HG02973 (cell line): Measurements from ENCODE around the gene TP63.

Source experiments
- ATAC-seq: cut with Tn5 transposase; IDR thresholded peaks from one replicate; pipeline ENCODE4 v1.9.1; 2021; ENCODE audit warnings: moderate library complexity; ENCODE audit not compliant: unreplicated experiment

The TP63 gene

DNA sequence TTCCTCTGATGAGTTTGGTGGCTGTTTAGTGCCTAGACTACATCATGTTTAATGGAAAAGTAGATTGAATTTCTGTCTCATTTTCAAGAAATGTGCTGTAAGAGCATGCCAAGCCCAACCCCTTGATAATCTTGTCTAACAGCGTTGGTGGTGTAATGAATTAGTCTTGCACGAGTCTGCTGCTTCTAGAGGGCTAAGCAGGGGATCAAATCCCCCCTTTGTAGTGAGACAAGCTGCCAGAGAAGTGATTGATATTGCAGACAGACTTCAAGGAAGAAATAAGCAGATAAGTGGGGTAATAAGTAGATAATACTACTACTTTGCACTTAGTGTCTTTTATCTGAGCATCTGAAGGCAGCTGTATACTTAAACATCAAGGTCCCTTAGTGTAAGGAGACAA is 141.4 kb downstream of the TP63 start:
- ATAC-seq: no peak

DNA sequence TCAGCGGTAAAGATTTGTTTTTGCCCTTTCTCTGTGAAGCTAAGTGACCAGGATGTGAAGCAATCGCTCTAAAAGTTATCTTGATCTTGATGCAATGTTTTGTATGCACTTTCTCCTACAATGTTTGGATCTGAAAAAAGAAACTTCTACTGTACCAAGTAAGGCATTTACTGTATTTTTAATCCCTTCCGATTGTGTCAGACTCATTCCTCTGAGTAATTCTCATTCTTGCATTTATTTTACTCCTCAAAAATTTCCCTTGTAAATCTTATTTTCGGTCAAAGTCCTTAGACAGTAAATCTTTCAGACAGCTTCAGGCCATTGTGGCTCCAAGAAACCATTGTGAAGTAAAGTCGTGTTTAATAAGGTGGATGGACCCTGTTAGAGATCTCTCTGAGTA is 141.9 kb downstream of the TP63 start:
- ATAC-seq: no peak

- no peak for ATAC-seq
These were observed 145.1 kb downstream of the TP63 start for GRCh38 chr3:189776149-189776824.

GRCh38 chr3:189778340-189778950 is 147.3 kb downstream of the TP63 start:
- no peak for ATAC-seq

DNA sequence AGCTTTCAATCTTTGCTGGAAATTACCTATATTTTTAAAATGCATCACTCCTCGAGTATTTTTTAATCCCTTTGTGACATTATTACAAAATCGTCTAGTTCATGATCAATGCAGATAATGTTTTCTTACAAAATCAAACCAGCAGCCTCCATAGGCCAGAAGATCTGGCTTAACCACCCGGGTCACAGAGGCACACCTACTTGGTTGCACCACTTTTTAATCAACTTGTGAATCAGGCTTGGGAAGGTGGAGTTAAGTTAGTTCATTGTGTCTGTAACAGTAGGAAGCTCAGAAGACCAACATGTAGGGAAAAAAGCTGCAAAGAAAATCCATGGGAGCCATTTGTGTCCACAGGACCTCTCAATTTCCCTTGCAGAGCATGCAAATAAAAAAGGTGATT is 148.0 kb downstream of the TP63 start:
- no peak for ATAC-seq

DNA sequence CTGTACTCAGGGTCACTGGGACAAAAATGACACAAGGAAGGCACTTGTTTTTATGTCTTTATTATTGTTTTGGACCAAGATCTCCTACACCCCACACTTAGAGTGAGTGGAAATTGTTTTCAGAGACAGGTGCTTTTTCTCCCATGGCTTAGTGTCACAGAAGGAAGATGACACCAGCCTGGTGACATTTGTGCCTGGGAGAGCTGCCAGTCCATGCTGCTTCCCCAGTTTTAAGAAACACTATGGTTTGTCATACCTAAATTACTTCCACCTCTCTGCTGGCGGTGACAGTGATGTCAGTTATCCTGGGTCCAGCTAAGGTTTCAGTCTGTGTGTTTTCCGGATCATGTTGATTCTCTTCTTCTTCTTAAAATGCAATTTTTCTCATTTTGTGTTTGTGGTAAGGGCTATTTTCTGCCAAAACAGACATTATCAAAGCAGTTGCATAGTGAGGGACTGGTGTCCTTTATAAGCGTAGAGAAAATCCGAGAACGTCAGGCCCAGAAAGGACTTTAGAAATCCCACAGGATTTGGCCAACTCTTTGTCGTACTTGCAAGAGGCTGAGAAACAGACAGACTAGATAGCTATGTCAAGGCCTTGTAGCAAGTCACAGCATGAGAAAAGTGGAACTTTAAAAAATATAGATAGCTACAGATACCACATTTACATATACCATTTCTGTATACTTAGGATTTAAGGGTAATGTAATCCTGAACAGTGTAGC is 149.5 kb downstream of the TP63 start:
- no peak for ATAC-seq

- no peak for ATAC-seq
These were observed 150.2 kb downstream of the TP63 start for GRCh38 chr3:189781415-189781814.

DNA sequence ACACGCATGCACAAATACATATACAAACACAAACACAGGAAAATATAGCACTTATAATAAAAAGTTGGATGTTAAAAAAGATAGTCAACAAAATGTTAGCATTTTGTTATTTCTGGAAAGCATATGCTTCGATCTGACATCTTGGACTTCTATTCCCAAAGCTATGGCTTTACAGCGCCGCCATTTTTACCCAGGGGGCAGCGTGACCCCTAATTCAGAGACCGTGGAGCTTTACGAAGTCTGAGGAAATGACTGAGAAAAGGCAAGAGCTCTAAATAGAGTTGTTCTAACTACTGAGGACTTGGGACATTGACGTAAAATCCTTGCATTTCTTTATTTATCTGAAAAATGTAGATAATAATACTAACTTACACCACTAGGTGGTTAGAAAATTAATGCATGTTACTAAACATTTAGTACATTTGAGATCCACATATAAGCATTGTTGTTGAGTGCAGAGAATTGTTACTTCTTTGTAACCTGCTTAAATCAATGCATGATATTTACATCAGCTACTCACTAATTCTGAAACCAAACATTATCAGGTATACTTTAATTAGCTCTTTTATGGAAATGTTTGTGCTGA is 155.4 kb downstream of the TP63 start:
- ATAC-seq: no peak

DNA sequence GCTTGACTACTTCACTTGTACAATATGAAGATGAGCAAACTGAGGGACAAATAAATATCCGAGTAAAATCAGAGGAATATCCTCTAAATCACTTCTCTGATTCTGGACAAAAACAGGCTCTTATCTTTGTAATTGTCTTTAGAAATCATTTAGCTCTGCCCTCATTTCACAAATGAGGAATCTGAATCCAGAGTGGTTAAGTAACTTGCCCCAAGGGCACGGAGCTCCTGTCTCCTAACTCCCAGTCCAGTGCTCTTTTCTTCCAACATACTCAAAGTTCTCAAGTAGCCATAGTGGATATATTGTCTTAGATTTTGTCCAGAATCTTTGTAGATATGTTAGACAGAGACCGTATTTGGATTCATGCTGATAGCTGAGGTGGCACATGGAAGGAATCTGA is 156.0 kb downstream of the TP63 start:
- no peak for ATAC-seq

- no peak for ATAC-seq
These were observed 156.4 kb downstream of the TP63 start for GRCh38 chr3:189787632-189788031.

- ATAC-seq: no peak
These were observed 158.2 kb downstream of the TP63 start for GRCh38 chr3:189789432-189789831.

DNA sequence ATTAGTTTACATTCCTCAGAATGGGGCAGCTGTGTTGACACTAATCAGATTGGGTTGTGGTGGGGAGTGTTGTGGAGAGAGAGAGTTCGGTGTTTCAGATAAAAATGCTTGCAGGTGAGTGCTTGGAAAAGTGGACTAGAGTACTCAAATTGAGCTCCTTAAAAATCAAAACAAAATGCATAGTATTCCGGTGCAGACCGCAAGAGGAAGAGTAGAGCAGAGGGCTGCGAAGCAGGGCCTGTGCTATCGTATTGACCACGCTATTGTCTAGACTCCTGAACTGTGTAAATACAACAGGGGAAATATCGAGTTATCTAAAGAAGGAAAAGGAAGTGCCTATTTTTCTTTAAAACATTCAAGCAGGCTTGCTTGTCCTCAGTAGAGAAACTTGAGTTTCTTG is 159.5 kb downstream of the TP63 start:
- no peak for ATAC-seq

DNA sequence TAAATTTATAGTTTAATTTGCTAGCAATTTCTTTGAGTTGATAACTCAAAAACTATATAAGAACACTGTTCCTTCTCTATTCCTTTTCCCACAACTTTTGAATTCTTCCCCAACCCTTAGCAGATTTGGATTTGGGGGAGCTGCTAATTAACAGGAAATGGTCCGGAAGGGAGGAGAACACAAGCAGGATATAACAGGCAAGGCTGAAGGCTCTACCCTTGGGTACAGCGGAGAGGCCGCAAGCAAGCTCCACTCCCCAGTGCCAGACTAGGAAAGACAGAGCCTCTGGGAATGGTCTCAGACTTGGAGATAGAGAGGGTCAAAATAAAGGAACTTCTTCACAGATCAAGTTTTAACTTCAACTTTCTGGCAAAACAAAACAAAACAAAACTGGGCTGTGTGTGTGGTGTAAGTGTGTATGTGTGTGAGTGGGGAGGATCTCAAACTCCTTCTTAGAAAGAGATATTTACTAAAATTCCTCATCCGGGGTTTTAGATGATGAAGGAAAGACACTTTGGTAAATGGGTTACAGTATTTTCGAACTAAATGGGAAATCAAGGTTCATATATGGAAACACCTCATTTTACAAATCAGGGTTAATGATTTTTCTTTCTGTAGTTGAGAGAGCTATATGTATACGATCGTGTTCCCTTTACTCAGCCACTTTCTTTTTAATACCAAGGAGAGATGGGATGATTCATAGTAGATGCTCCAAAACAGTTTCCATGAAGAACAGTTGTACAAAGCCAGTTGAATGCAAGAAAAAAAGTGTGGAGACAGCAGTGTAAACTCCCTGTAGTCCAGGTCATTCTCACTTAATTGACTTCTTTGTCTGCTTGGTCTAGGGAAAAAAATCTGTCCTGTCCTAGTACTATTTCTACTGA is 161.1 kb downstream of the TP63 start:
- no peak for ATAC-seq

GRCh38 chr3:189794518-189794917 is 163.3 kb downstream of the TP63 start:
- ATAC-seq: no peak

DNA sequence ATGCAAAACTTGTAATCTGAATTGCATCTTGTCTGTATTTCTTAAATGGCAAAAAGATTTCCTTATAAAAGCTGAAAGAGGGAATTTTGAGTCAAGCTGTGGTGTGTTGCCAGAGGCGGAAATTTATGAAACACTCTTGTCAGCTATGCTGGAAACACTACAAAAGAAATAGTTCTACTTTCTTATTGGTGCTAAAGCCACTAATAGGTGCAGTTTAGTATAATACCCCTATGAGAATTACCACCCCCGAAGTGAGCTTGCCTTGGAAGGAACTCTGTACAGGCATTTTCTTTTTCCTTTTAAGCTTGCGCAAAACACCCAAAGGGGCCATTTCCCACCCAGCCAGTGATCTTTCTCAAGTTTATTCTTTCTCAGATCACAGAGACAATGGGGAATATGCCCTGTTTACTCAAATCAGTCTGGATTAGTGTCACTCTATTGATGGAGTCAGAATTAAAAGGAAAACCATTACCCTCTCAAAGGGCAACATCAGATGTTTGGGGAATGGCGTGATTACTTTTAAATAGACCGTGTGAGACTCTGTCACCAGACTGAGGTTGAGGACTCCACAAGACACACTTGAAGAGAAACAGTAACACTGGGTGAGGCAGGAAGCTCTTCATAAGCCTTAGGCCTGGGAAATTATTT is 166.0 kb downstream of the TP63 start:
- no peak for ATAC-seq

DNA sequence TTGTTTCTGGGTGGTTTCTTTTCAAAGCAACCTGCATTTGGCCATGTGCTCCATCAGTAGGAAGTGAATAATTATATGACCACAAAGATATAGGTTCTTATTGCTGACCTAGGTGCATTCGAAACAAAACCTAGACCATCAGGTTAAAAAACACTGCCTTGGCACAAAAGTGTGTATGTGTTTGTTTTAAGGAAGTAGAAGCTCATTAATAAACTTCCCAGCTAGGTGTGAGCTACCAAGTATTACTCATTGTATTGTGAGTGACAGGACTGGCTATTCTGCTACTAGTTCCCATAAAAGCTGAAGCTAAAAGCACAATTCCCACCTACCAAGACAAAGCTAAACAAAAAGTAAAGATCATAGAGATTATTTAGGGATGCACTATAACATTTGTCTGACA is 168.2 kb downstream of the TP63 start:
- no peak for ATAC-seq

DNA sequence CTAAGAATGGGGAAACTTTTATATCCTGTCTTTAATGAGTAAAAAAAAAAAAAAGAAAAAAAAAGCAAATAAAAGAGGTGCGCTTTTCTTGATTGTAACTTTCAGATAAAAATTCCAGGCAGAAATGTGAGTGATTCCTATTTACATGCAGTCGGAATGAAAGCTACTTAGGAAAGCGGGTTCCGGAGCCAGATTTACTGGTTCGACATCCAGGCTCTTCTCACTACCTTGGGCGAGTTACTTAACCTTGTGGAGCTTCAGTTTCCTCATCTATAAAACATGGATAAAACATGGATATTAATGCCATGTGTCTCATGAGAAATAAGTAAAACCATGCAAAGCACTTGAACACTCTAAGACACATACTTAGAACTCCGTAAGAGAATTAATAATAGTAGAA is 169.2 kb downstream of the TP63 start:
- ATAC-seq: no peak

- no peak for ATAC-seq
These were observed 172.1 kb downstream of the TP63 start for GRCh38 chr3:189803254-189803653.

DNA sequence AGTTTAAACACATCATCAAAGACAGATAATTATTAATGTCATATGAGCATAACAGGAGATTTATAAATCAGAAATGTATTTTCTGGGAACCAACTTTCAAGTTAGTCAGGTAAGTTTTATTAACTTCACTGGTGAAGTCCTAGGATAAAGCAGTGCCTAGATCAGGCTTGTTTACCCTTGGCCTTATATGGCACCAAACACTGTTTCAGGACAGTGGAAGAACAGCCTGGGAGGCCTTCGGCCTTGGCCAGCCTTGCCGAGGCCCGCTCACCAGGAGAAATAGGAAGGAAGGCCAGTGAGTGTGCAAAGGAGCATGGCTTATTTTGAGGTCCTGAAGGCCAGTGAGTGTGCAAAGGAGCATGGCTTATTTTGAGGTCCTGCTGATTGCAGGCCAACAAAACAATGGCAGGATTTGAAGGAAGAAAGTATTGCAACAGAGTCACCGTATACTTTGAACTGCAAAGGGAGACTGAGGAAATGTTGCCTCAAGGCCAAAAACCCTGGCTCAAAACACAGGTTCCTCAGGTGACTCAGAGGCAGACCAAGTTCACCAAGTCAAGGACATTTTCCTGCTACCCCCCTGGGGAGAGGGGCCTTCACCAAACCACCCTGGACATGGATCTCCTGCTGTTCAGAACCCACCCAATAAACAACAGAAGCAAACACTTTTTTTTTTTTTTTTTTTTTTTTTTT is 174.3 kb downstream of the TP63 start:
- ATAC-seq: no peak
